Measurements from ENCODE around the gene ABHD10.

ABHD10 gene

DNA sequence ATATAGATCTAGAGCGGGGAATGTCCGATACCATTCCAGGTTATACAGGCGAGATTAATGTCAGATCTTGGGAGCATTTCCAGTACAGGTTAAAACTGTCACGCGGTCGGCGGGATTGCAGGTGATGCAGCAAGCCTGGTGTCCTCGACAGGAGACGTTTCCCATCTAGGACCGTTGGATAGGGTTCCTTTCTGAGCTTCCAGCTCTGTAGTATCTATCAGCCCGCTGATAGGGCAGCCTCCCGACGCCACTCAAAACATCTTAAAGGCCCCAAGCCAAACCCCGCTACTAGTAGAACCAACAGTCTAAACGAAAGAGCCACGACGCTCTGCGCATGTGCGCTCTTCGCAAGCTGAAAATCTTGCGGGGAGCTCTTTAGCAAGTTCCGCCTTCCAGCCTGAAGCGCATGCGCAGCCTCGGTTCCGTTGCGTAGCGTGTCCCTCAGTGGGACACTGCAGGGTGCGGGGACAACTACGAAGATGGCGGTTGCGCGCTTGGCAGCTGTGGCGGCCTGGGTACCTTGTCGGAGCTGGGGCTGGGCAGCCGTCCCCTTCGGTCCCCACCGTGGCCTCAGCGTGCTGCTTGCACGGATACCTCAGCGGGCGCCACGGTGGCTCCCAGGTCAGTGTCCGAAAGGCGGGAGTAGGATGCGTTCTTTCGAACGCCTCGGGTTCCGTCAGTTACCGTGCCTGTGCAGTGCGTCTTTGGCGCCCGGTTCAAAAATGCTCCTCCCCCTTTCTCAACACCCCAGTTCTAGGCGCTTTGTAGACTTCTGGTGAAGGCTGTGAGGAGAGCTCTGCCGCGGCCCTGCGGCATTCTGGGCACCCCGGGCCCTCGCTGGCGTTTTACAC is at the start of gene ABHD10:
ABHD10 (plus strand) TSS at position 444 of the 851 bp plus-strand sequence; CDS start at position 480, 36 bp downstream.
- peak; percentile 94 for FAIRE-seq
- peak; percentile 37 for DNase-seq (ENCODE audit: insufficient read length, low spot score)
- TF ChIP-seq, protein P1, sequence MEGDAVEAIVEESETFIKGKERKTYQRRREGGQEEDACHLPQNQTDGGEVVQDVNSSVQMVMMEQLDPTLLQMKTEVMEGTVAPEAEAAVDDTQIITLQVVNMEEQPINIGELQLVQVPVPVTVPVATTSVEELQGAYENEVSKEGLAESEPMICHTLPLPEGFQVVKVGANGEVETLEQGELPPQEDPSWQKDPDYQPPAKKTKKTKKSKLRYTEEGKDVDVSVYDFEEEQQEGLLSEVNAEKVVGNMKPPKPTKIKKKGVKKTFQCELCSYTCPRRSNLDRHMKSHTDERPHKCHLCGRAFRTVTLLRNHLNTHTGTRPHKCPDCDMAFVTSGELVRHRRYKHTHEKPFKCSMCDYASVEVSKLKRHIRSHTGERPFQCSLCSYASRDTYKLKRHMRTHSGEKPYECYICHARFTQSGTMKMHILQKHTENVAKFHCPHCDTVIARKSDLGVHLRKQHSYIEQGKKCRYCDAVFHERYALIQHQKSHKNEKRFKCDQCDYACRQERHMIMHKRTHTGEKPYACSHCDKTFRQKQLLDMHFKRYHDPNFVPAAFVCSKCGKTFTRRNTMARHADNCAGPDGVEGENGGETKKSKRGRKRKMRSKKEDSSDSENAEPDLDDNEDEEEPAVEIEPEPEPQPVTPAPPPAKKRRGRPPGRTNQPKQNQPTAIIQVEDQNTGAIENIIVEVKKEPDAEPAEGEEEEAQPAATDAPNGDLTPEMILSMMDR (IDR thresholded peaks at IDR 0.05; ENCODE audit: insufficient read depth, missing control alignments), result no peak

DNA sequence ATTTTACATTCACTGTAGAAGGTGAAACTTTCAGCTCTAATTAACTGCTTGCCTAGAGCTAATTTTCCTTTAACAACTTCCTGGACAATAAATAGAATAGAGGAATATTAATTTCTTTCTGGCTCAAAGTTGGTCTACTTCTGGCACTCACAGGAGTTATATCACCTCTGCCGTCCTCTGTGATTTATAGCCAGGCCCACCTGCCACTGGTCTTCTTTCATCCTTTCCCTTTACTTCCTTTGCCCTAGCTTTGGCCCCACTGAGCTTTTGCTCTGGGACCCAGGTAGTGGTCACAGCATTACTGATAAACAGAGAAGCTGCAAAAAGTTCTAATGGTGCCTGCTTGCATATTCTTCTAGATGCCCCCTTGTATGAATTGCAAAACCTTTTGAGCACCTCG is 49.3 kb upstream of the ABHD10 start:
- FAIRE-seq, result no peak
- DNase-seq (ENCODE audit: insufficient read length, low spot score), result no peak

DNA sequence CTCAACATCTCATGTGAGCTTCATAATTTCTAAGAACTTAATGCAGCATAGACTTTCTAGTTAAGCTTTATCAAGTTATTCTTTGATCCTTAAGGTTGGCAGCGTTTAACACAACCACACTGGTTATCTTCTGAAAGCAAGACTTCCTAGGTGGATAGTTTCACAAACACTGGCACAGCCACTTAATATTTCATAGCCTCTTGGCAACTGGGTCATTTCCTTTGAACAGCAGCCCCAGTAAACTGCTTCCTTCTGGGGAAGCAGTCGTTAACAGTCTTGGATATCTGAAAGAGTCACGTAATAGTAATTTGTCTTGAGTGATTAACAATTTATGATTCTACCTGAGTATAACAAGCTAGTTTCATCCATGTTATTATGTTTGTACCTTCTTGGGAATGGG is 45.9 kb upstream of the ABHD10 start:
- TF ChIP-seq, protein P1 (IDR thresholded peaks at IDR 0.05; ENCODE audit: insufficient read depth, missing control alignments), result no peak
- FAIRE-seq (no peak), DNase-seq (ENCODE audit: insufficient read length, low spot score) (no peak)

More for the DNA sequence above, 49.3 kb upstream of the ABHD10 start:
- TF ChIP-seq, protein P1 (IDR thresholded peaks at IDR 0.05; ENCODE audit: insufficient read depth, missing control alignments), result no peak

DNA sequence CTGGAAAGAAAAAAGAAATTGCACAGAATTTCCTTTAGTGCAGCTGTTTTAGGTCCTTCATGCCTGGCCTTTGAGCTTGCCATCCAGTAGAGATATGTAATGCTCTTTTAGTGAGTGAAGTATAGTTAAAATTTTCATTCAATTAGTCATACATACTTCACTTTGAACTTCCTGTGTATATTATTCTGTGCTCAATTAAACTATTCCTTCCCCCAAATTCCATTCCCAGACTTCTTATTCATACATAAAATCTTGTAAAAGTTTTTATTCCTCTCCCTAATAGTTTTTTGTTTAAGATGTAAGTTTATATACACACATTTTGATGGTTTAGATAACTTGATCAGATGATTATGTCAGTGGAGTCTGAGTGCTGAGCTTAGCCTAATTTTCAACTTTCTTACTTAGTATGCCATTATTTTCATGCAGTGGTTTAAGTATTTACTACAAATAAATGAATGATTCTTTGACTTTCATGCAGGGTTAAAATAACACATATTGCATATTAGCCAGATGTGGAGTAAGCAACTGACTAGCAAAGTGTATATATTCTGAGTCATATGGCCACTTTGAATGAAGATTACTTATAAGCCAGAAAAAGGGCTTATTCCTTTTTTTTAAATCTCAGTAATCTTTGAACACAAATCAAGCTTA is 42.5 kb upstream of the ABHD10 start:
- TF ChIP-seq, protein P1 (IDR thresholded peaks at IDR 0.05; ENCODE audit: insufficient read depth, missing control alignments), result no peak
- FAIRE-seq, result peak; percentile 82
- DNase-seq (ENCODE audit: insufficient read length, low spot score), result no peak

DNA sequence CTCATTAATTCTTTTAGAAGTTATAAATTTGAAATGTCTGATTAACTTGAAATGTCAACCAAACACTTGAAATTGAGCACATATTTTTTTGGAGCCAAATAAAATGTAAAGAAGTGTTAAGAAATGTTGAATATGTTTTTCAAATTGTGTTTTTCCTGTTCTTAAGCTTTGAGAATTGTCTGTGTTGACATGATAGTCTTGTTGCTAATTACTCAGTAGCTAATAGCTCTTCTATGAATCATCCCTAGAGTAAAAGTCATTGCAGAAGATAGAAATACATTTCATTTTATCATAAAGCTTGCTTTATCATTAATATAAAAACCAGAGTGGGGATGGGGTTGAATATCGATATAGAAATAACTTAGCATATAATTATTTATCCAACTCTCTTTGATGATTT is 41.9 kb upstream of the ABHD10 start:
- no peak for DNase-seq (ENCODE audit: insufficient read length, low spot score)
- FAIRE-seq, result no peak
- TF ChIP-seq, protein P1 (IDR thresholded peaks at IDR 0.05; ENCODE audit: insufficient read depth, missing control alignments), result no peak

DNA sequence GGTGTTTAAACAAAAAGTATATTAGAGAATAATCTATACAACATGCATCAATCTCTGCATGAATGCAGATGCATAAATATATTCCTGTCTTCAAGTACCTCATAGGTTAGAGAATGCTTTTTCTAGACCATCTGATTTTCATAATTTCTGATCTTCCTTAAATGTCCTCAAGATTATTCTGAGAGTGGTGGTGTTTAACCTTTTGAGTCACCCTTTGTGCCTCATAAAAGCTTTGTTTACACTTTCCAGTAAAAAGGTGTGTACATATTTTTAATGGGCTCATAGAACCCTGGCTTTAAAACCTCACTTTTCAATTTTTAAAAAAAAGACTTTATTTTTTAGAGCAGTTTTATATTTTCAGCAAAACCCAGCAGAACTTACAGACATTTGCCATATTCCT is 41.0 kb upstream of the ABHD10 start:
- FAIRE-seq, result no peak
- no peak for DNase-seq (ENCODE audit: insufficient read length, low spot score)
- TF ChIP-seq, protein P1 (IDR thresholded peaks at IDR 0.05; ENCODE audit: insufficient read depth, missing control alignments), result no peak

DNA sequence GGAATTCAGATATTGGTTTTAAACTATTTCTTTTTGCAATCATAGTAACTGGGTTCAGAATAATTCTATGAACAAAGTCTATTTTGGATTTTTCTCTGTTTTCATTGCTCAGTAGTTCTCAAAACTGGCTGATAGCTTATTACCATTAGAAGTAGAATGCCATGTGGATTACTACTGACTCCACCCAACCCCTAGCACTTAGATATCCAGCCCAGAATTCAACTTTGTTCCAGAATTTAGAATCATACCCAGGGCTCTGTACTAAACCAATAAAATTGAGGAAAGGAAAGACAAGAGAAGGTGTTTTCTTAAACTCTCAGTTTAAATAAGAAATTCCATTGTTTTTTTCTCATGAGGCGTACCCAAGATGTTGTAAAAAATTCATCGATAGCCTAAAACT is 39.0 kb upstream of the ABHD10 start:
- FAIRE-seq, result peak; percentile 61
- DNase-seq (ENCODE audit: insufficient read length, low spot score), result no peak
- TF ChIP-seq, protein P1 (IDR thresholded peaks at IDR 0.05; ENCODE audit: insufficient read depth, missing control alignments), result no peak
